Left forelimb (tissue), 1 donor: ENCODE results near the gene CFAP43.

Experiments used
- DNase-seq: peaks from one replicate; pipeline ENCODE4 v3.0.0-alpha.2; 2018; ENCODE audit warnings: low spot score

The CFAP43 gene

DNA sequence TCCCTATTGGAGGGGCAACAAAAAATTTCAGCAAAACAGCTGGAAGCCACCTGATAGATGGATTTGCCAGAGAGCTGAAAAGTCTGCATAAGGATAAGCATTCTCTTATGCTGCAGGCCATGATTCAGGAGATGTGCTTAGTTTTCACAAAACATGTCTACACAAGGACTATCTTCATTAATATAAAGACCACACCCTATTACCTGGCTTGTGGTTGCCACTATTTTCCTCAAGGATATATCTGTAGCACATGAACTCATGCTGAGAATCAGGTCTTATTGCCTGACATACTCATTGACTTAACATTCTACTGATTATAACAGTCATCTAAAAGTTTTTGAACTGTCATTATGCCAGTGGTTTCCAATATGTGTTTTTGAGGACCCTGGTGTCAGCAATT, 139.4 kb downstream of the CFAP43 start:
- DNase-seq, result no peak

DNA sequence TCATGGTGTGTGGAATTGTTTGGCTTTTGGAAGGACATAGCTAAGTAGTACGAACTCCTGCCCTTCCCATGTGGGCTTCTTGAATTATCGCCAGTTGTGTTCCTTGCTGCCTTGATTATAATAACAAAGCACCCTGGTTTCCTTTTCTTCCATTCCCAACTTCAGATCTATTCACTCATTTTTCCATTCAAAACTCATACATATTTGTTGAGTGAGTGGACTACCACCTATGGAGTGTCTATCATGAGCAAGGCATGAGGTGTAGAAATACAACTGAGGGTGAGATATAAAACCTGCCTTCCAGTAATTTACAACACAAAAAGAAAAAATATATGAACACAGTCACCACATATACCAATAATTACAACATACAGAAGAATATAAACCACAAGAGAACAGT, 141.6 kb downstream of the CFAP43 start:
- no peak for DNase-seq

DNA sequence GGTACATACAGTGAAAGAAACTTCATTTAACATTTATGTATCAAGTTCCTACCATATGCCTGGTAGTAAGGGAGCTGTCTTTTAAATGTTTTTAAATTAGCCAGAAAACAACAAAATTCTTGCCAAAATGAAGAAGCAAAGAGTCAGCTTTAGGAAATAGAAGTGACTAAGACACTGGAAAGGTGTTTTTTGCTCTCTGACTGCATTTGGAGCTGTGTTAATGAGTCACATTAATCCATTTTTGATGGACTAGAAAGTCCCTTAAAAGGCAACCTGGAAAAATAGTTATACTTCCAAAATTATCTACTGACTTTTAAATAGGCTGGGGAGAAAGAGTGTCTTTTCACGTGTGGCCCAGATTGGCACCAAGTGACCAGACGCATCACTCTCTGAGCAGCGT, 142.5 kb downstream of the CFAP43 start:
- DNase-seq, result no peak

DNA sequence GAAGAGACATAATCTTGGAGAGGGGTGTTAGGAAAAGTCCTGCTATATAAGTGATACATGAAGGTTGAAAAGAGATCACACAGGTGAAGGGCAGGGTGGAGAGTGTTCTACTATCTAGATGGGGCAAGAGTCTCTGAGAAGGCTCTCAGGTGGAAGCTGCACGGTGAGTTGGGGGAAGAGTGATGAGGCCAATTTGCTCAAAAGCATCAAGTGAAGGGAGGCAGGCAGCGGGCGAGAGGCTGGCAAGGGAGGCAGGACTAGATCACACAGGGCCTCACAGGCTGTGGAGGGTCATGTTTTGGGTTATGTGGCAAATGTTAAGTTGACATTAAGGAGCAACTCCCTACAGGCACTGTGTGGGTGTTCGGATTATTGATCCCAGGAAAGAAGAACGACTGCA, 143.9 kb downstream of the CFAP43 start:
- no peak for DNase-seq

DNA sequence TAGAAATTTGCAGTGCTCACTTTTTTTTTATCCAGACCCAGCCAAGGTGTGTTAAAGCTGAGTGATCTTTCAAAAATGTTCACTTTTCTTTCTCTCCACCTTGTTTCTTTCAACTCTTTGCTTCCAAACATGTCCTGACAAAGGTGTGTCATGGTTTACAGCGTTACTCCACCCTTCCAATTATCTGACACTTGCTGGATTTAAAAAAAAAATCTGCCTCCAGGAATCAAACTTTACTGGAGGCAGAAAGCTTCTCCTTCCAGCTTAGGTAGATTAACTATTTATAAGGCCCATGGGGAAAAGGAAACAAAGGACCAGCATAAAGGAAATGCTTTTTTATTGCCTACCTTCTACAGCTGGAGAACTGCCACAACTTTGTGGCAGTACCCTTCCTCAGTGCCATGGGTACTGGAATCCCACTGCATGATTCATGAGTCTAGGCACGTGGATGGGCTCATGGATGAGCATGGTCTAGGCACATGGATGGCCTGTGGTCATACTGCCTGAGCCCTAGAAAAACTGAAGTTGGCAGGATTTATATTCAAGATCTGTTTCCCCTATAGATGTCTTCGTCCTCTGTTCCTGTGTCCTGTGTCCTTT, 146.3 kb downstream of the CFAP43 start, which contains the start of gene COL17A1:
COL17A1 (minus strand) TSS at position 80 of the 600 bp plus-strand sequence. CDS start 5,207 bp downstream, outside the sequence.
- DNase-seq, result no peak

DNA sequence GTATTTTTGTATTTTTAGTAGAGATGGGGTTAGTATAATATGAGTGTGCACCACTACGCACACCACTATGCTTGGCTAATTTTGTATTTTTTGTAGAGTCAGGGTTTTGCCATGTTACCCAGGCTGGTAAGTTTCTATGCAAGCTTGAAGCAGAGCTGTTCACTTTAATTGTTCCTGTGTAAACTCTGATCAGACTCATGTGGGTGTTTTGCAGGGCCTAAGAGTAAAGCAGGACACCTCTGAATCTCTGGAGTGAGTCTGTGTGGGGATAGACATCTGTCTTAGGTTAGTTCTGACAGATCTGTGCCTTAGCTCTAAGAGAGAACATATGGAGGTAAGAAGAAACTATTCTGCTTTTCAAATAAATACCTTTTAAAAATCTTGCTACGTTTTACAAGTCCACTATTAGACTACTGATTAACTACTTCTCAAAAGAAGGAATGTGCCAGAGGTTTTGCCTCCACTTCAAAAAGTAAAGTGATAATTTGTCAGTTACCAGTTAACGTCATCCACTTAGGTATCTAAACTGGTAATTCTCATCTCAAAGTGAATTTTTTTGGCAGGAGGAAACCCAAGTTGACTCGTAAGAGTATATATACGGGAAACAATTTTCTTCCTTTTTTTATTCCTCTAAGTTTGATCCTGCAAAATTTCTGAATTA, 147.6 kb downstream of the CFAP43 start:
- DNase-seq, result no peak

DNA sequence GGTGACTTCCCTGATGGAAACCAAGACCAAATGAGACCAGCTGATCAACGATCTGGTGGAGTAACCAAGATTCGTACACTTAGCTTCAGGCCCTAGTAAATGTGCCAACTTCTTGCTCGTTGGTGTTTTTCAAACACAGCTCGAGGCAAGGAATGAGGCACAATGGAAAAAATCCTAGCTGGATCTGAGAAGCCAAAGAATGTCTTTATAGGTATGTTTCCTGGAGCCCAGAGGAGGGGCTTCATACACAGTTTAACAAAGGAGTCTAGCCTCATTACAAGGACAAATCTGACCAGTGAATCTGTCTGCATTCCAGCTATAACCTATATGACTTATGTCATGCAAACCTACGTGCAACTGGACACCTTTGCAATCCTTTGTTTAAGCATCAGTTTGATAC, 150.2 kb downstream of the CFAP43 start:
- no peak for DNase-seq

DNA sequence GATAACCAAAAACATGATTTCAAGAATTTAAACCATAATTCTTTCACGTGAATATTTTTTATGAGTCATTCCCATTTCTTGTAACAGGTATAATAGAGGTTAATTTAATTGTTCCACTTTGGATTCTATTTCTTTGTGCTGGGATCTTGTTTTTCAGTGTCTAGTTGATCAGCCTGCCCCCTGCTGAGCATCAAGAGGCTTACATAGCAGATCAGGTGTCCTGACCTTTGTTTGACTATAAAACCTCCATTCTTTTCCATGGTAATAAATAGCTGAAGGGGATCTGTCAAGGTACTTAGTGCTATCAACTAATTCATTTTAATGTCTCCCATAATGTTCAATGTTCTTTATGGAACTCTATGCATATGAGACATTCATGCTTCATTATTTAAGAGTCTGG, 151.4 kb downstream of the CFAP43 start:
- no peak for DNase-seq
